HG03521 (cell line): ENCODE measurements around the gene ALKBH5.
A peak's percentile ranks its signal among the peaks of the same experiment; 100 is the strongest.

ENCODE experiments used
- ATAC-seq: cut with Tn5 transposase; IDR thresholded peaks from one replicate; pipeline ENCODE4 v1.9.1; 2021; ENCODE audit warnings: mild to moderate bottlenecking, moderate library complexity; ENCODE audit not compliant: unreplicated experiment

ALKBH5 gene

GRCh38 chr17:18157354-18157985 is 26.2 kb upstream of the ALKBH5 start:
- no peak for ATAC-seq

- ATAC-seq: peak; percentile 42
Observed at GRCh38 chr17:18158022-18158600, 25.5 kb upstream of the ALKBH5 start.

DNA sequence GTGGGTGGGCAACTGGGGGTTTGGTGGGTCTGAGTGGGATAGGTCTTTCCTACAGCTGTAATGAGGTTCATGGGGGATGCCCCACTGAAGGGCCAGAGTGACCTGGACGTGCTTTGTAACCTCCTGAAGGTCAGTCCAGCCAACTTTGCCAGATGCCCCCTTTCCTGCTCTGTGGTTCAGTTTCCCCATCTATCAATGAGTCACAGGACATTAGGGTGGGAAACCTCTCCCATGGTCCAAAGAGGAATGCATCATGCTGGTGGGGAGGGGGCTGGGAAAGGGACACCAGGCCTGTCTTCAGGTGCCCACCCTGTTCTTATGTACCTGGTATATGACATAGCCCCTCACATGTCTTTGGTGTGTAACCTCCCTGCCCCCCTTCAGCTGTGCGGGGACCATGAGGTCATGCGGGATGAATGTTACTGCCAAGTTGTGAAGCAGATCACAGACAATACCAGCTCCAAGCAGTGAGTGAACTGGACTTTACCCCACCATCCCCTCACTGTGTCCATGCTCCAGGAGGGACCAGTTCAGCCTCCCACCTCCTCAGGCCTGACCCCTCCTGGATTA is 24.0 kb upstream of the ALKBH5 start:
- ATAC-seq: no peak

DNA sequence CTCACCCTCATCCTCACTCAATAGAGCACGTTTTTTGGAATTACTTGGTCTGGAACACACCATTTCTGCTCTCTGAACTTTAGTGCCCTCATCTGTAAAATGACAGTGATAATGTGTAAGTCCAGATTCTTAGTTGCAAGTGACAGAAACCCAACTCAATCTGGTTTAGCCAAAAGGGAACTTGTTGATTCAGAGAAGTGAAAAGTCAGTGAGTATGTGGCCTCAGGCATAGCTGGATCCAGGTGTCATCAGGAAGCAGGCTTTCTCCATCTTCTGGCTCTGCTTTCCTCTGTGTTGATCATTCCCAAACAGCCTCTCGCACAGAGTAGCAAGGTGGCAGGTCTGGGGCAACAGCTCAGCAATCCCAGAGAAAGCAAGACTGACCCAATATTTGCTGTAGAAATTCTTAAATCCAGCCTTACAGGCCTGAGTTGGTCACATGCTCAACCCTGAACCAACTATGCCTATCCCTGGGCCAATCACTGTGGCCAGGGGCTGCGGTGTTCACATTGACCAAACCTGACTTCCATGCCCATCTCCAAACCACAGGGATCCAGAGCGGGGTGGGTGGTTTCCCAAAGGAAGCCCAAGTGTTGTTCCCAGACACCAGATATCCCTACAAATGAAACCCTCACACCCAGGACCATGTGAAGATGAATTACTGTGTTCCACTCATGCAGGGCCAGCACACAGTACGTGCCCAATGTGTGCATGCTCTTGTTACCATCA is 23.3 kb upstream of the ALKBH5 start:
- ATAC-seq: no peak

GRCh38 chr17:18161207-18162145 is 22.2 kb upstream of the ALKBH5 start:
- peak; percentile 52 for ATAC-seq

DNA sequence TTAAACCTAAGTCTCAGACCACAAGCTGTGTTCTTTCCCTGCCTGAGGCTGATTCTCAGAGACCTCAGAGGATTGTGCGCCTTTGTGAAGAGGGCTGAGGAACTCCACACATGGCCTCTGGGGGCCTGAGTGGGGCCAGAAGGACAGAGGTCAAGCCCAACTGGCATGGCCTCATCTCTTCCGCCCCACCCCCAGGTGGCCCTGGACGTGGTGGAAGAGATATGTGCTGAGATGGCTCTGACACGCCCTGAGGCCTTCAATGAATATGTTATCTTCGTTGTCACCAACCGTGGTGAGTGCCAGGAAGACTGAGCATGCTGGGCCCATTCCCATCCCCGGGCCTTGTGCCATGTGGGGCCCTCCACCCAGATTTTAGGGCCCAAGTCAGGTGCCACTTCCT is 20.1 kb upstream of the ALKBH5 start:
- ATAC-seq: no peak

DNA sequence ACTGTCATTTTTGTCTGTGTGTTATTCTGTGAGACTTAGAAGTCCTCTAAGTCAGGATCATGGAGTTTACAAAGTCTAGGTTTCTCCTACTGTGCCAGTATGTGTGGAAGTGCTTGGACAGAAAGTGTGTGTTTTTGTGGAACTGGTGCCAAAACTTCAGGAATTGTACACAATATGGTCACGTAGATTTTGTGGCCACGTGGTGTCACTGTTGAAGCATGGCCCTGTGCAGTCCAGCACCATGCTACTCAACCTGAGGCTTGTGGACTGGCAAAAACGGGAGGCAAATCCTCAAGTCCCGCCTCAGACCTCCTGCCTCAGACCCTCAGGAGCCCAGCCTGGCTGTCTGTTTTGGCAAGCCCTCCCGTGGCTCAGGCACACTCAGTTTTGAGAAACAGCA is 16.7 kb upstream of the ALKBH5 start:
- no peak for ATAC-seq

DNA sequence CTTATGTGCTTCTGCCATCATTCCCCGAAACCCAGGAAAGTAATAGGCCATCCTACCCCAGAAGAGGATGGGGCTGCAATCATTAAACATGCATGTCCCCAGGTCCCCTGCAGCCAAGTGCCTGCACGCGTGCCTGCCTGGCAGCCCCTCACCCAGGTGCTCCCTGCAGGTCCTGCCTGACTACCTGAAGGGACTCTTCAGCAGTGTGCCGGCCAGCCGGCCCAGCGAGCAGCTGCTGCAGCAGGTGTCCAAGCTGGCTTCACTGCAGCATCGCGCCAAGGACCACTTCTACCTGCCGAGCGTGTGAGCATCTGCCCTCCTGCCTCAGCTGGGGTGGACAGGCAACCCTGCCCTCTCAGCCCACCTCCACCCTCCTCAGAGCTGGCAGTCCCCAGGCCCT is 16.2 kb upstream of the ALKBH5 start:
- no peak for ATAC-seq

DNA sequence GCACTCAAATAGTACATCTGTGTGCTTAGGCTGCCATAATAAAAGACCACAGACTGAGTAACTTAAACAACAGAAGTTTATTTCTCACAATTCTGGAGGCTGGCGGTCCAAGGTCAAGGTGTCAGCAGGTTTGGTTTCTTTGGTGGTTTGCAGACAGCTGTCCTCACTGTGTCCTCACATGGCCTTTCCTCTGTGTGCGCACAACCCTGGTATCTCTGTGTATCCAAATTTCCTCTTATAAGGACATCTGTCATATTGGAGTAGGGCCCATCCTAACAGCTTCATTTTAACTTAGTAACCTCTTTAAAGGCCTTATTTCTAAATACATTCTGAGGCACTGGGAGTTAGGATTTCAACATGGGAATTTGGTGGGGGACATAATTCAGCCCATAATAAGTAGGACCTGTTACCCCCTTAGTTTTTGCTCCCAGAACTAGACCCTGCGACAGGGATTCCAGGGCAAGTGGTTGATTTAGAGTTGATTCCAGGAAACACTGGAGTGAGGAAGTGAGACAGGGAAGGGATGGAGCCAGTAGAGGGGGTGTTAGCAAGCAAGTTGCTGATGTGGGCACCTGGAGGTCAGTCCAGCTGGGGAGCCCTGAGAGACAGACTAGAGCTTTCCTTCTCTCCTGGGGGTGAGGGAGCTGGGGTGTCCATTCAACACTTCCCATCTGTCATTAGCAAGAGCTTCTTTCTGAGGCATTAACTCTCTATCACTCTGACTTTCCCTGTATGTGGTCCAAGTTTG is 10.9 kb upstream of the ALKBH5 start:
- ATAC-seq: no peak

DNA sequence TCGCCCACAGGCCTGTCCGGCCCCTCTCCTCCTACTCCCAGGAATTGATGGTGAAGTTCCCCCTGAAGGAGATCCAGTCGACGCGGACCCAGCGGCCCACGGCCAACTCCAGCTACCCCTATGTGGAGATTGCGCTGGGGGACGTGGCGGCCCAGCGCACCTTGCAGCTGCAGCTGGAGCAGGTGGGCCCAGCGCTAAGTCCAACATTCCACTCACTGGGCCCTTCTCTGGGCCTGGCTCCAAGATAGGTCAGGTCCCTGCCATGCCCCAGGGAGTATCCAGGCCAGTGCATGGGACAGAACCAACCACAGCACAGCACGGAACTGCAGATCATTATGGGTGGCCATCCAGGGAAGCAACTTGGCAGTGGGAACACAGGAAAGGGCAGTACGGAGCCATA is 9.9 kb upstream of the ALKBH5 start:
- ATAC-seq: no peak

GRCh38 chr17:18176176-18176575 is 7.5 kb upstream of the ALKBH5 start:
- ATAC-seq: no peak

DNA sequence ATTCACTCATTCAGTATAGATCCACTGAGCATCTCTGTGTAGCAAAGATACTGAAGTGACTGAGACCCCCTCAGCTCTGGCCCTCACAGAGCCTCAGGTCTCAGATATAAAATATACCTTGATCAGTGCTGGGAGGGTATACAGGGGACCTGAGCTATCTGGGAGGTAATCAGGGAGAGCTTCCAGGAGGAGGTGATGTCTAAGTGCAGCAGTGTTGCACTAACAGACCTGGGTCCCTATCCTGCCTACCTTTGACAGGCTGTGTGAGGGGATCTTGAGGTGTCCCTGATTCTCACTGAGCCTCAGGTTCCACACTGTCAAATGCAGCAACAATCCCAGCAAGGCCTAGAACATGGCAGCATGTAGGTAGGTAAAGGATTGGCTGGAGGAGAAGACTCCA is 6.5 kb upstream of the ALKBH5 start:
- no peak for ATAC-seq

DNA sequence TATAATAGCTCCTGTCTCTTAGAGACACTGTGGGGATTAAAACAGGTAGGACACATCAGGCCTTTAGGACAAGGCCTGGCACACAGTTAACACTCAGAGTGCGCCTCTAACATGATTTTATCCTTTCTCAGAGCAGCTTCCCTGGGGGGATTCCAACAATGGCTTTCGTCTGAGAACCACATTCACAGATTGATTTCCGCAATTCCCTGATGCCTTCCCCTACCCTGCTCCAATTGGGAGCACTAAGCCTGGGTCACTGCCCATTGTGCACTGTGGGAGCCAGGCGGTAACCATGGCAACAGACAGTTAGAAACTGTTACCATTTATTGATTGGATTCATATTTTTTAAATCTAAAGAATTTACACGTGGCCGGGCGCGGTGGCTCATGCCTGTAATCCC is 5.9 kb upstream of the ALKBH5 start:
- ATAC-seq: no peak

- no peak for ATAC-seq
Observed at GRCh38 chr17:18179196-18179595, 4.4 kb upstream of the ALKBH5 start.

GRCh38 chr17:18179804-18180203 is 3.8 kb upstream of the ALKBH5 start:
- ATAC-seq: no peak

- no peak for ATAC-seq
Observed at GRCh38 chr17:18181358-18181757, 2.3 kb upstream of the ALKBH5 start.

DNA sequence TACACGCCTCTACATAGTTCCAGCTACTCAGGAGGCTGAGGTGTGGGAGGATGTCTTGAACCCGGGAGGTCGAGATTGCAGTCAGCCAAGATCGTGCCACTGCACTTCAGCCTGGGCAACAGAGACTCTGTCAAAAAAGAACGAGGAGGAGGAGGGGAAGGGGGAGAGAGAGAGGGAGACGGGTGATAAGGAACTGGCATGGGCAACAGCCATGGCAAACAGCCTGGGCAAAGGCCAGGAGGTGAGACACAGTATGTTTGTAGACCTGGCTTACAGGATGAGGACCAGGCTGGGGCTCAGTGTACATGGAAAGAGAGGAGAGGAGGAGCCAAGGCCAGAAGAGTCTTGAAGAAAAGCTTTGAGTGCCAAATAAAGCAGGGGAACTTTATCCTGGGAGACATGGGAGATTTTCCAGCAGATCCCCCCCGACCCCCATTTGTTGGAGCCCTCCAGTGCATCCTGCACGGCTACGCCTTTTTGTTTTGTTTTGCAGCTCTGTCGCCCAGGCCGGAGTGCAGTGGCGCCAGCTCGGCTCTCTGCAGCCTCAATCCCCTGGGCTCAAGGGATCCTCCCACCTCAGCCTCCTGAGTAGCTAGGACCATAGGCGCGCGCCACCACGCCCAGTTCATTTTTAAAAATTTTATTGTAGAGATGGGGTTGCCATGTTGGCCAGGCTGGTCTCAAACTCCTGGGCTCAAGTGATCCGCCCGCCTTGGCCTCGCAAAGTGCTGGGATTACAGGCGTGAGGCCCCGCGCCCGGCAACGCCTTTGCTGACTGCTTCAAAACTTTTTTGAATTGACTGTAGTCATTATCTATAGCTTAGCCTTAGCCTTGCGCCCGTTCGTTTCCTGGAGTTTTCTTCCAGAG is 1.3 kb upstream of the ALKBH5 start:
- ATAC-seq: no peak

DNA sequence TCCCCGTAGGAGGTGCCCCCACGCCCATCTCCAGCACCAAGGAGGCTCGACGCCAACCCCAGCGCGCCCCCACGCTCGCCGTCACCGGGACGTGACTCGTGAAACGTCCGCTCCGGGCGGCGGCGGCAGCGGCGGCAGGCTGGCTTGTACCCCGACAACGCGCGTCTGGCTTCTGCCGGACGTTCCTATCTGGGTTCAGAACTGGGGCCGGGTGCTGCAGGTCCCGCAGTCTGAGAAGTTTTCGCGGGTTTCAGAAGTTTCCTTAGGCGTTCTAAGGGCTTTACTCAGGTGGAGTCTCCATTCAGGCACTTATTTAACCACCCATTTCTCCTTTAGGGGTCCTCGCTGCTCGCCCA is 672 bp upstream of the ALKBH5 start:
- peak; percentile 19 for ATAC-seq
